LNCaP clone FGC (cell line): ENCODE data around the gene KNCN.

Source experiments
- DNase-seq: peaks from one replicate; pipeline ENCODE4 v3.0.0-alpha.2; 2011; ENCODE audit warnings: low read depth
- H3K4me3 ChIP-seq: 2 replicates; pipeline ENCODE4 v1.5.1; 2011; ENCODE audit warnings: mild to moderate bottlenecking, low read depth, low read length, control low read depth
- TF ChIP-seq, protein P1 (sequence below): IDR thresholded peaks from 2 replicates; pipeline ENCODE4 v1.5.1; 2012; ENCODE audit warnings: mild to moderate bottlenecking; ENCODE audit not compliant: control insufficient read depth, insufficient read depth; ENCODE audit errors: extremely low read depth

The KNCN gene

GRCh38 chr1:46553506-46553905 lies 2.1 kb upstream of the KNCN start:
- TF ChIP-seq, protein P1, sequence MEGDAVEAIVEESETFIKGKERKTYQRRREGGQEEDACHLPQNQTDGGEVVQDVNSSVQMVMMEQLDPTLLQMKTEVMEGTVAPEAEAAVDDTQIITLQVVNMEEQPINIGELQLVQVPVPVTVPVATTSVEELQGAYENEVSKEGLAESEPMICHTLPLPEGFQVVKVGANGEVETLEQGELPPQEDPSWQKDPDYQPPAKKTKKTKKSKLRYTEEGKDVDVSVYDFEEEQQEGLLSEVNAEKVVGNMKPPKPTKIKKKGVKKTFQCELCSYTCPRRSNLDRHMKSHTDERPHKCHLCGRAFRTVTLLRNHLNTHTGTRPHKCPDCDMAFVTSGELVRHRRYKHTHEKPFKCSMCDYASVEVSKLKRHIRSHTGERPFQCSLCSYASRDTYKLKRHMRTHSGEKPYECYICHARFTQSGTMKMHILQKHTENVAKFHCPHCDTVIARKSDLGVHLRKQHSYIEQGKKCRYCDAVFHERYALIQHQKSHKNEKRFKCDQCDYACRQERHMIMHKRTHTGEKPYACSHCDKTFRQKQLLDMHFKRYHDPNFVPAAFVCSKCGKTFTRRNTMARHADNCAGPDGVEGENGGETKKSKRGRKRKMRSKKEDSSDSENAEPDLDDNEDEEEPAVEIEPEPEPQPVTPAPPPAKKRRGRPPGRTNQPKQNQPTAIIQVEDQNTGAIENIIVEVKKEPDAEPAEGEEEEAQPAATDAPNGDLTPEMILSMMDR: no peak
- DNase-seq: no peak
- no peak overlapping the region for H3K4me3 ChIP-seq

DNA sequence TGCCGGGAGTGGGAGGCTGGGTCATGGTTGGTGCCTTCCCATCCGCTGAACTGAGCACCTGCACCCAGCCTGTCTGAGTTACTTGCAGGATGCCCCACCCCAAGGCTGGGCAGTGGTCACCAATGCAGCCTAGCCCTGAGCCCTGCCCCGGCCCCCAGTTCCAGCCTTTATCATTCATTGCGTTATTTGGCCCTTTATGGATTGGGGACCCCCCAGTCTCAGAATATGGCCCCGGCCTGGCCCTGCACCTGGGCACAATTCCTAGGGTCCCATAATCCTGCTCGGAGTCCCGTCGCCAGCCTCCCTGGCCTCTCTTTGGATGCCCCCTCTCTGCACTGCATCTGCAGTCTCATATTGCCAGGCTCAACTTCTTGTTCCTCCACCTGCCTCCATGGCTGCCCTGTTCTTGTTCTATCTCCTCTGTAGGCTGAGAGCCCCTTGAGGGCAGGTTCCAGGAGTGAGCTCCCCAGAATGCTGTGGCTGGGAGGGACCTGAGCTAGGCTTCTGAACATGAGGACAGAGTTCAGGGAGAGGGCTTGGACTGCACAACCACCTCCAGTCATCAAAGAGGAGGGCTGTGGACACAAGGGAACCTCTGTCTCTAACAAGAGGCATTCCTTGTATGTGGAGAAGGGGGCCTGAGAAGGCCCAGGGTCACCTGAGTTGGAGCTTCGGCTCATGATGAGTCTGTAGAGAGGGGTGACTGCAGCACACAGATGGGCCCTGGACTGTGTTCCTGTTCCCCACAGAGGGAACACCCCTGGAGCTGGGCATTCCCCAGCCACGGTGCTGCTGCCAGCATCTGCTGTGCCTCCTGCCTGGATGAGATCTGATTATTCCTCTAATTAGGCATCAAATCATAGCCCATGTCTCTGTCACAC lies 1.1 kb upstream of the KNCN start:
- DNase-seq: no peak
- H3K4me3 ChIP-seq: no peak overlapping the region
- TF ChIP-seq, protein P1: no peak

GRCh38 chr1:46550751-46551231 lies 656 bp downstream of the KNCN start:
- DNase-seq: no peak
- TF ChIP-seq, protein P1: no peak
- H3K4me3 ChIP-seq: no peak overlapping the region

GRCh38 chr1:46549697-46550681 lies 1.5 kb downstream of the KNCN start:
- TF ChIP-seq, protein P1: no peak
- DNase-seq: no peak

GRCh38 chr1:46547481-46548383 lies 3.7 kb downstream of the KNCN start:
- DNase-seq: peak; percentile 14
- no peak overlapping the region for H3K4me3 ChIP-seq

More at GRCh38 chr1:46549697-46550681, 1.5 kb downstream of the KNCN start:
- no peak overlapping the region for H3K4me3 ChIP-seq

More at GRCh38 chr1:46547481-46548383, 3.7 kb downstream of the KNCN start:
- TF ChIP-seq, protein P1: peak; percentile 68
